A673 (cell line): ENCODE measurements around the gene WDR17. TPM values are rescaled to one million over a fixed set of nuclear protein-coding genes. Genes with fewer than 3 reads are reported as not detected.

Experiments used
- BruUV-seq: library from RNA; stranded (reverse); fragments of 400-500 nt; replicated peaks from 2 replicates; lab custom pipeline; 2021; lab: Mats Ljungman, UMichigan
- CTCF ChIA-PET: fragments of 300-600 bp; sonication (Branson Sonifier 250); formaldehyde crosslinking; loops from one replicate; lab custom pipeline; 2022; ENCODE audit warnings: antibody characterized with exemption; lab: Charles Lee
- POLR2A ChIA-PET: fragments of 300-600 bp; sonication (Branson Sonifier 250); formaldehyde crosslinking; loops from one replicate; lab custom pipeline; 2022; ENCODE audit warnings: antibody characterized with exemption; ENCODE audit not compliant: low non-redundant PET; lab: Charles Lee
- DNase-seq: peaks from one replicate; pipeline ENCODE4 v3.0.0-alpha.2; 2015; ENCODE audit warnings: low spot score
- H3K27ac ChIP-seq: fragments of 200-600 bp; sonication (generic); 2 replicates; pipeline ENCODE4 v1.5.1; 2016; ENCODE audit warnings: mixed run types, low read depth, mild to moderate bottlenecking, mixed read lengths, antibody characterized with exemption, low read length; ENCODE audit not compliant: poor library complexity, severe bottlenecking
- H3K27me3 ChIP-seq: fragments of 200-600 bp; sonication (generic); replicated peaks from 2 replicates; pipeline ENCODE4 v1.6.1; 2017; ENCODE audit warnings: mixed run types, low read depth, mild to moderate bottlenecking, mixed read lengths, antibody characterized with exemption, low read length; ENCODE audit not compliant: insufficient read depth, poor library complexity
- H3K36me3 ChIP-seq: fragments of 200-600 bp; sonication (generic); 2 replicates; pipeline ENCODE4 v1.6.1; 2016; ENCODE audit warnings: mixed run types, mild to moderate bottlenecking, mixed read lengths, antibody characterized with exemption, low read length; ENCODE audit not compliant: insufficient read depth, poor library complexity, severe bottlenecking
- H3K4me1 ChIP-seq: fragments of 200-600 bp; sonication (generic); 2 replicates; pipeline ENCODE4 v1.6.1; 2017; ENCODE audit warnings: mixed run types, mild to moderate bottlenecking, mixed read lengths, antibody characterized with exemption, low read length; ENCODE audit not compliant: insufficient read depth, poor library complexity, severe bottlenecking
- H3K4me3 ChIP-seq: fragments of 200-600 bp; sonication (generic); 2 replicates; pipeline ENCODE4 v1.5.1; 2016; ENCODE audit warnings: low read depth, mixed run types, mild to moderate bottlenecking, mixed read lengths, low read length; ENCODE audit not compliant: poor library complexity, severe bottlenecking
- H3K9me3 ChIP-seq: fragments of 200-600 bp; sonication (generic); 2 replicates; pipeline ENCODE4 v1.6.1; 2016; ENCODE audit warnings: mixed run types, low read depth, mild to moderate bottlenecking, mixed read lengths, antibody characterized with exemption, low read length; ENCODE audit not compliant: poor library complexity, severe bottlenecking
- CTCF ChIP-seq: fragments of 300-800, 200-600 bp; sonication (generic); conservative IDR thresholded peaks from 2 replicates; pipeline ENCODE4 v1.5.1; 2017; ENCODE audit warnings: low read depth, mild to moderate bottlenecking, antibody characterized with exemption, low read length, moderate library complexity, mixed read lengths
- EZH2 ChIP-seq: fragments of 200-600 bp; sonication (generic); IDR thresholded peaks from 2 replicates; pipeline ENCODE4 v1.6.1; 2017; ENCODE audit warnings: borderline replicate concordance, low read depth, mild to moderate bottlenecking, mixed read lengths, antibody characterized with exemption, low read length; ENCODE audit not compliant: poor library complexity, severe bottlenecking
- intact Hi-C: fragments of 100-400 bp; cut with micrococcal nuclease; formaldehyde crosslinking; loops from one replicate; pipeline ENCODE4 v1.10.0; 2022; ENCODE audit not compliant: unreplicated experiment
- total RNA-seq: library from RNA; stranded (reverse); gene quantifications from 2 replicates; pipeline ENCODE4 v1.2.3, GENCODE V29; 2021

Gene WDR17
- total RNA-seq, 1 experiment from 2014 or later: 6.9 TPM

GRCh38 chr4:176038789-176039188 is 26.9 kb upstream of the WDR17 start:
- no TSS peak for BruUV-seq
- no peak for TF ChIP-seq EZH2
- no peak for TF ChIP-seq CTCF
- no peaks in the 10 kb centered on the region for H3K9me3 ChIP-seq
- no peaks in the 10 kb centered on the region for H3K27me3 ChIP-seq
- no peak overlapping the region for H3K27ac ChIP-seq
- POLR2A ChIA-PET: no interaction called here
- no peak for DNase-seq
- no peak overlapping the region for H3K4me3 ChIP-seq
- CTCF ChIA-PET: no interaction called here
- H3K36me3 ChIP-seq: no peaks in the 10 kb centered on the region
- H3K4me1 ChIP-seq: no peaks in the 10 kb centered on the region
- intact Hi-C loops: no loop called here

- no peaks in the 10 kb centered on the region for H3K4me1 ChIP-seq
- BruUV-seq: no TSS peak
- intact Hi-C loops: no loop called here
- CTCF ChIA-PET: no interaction called here
- no peak for DNase-seq
- H3K27me3 ChIP-seq: no peaks in the 10 kb centered on the region
- TF ChIP-seq EZH2 (no peak), CTCF (no peak)
- H3K9me3 ChIP-seq: no peaks in the 10 kb centered on the region
- no peak overlapping the region for H3K4me3 ChIP-seq
- POLR2A ChIA-PET: no interaction called here
- no peak overlapping the region for H3K27ac ChIP-seq
- H3K36me3 ChIP-seq: no peaks in the 10 kb centered on the region
Measured at GRCh38 chr4:176042195-176042594, 23.4 kb upstream of the WDR17 start.

- CTCF ChIA-PET: no interaction called here
- no peaks in the 10 kb centered on the region for H3K27me3 ChIP-seq
Measured at GRCh38 chr4:176043838-176044588, 21.6 kb upstream of the WDR17 start.

More at GRCh38 chr4:176043838-176044588, 21.6 kb upstream of the WDR17 start:
- intact Hi-C loops: no loop called here
- Histone ChIP-seq H3K27ac (no peak overlapping the region), H3K4me1 (no peaks in the 10 kb centered on the region), H3K4me3 (no peak overlapping the region), H3K9me3 (no peaks in the 10 kb centered on the region), H3K36me3 (no peaks in the 10 kb centered on the region)
- POLR2A ChIA-PET: no interaction called here
- TF ChIP-seq CTCF (no peak), EZH2 (no peak)
- no TSS peak for BruUV-seq
- DNase-seq: no peak
